HepG2 (cell line): ENCODE measurements around the gene NME4. TPM values are rescaled to one million over a fixed set of nuclear protein-coding genes. Genes with fewer than 3 reads are reported as not detected.

Experiments used
- ATAD3A ChIP-seq: sonication (generic); formaldehyde crosslinking; IDR thresholded peaks from 2 replicates; pipeline ENCODE4 v1.4.0; 2020; ENCODE audit warnings: missing genetic modification reagents
- BHLHE40 ChIP-seq: IDR thresholded peaks from 2 replicates; pipeline ENCODE4 v1.6.1; 2011; ENCODE audit warnings: low read length, improper control_type of control experiment
- MEF2D ChIP-seq: sonication (generic); formaldehyde crosslinking; IDR thresholded peaks from 2 replicates; pipeline ENCODE4 v1.5.1; 2020; ENCODE audit warnings: mild to moderate bottlenecking, missing genetic modification reagents
- MIER2 ChIP-seq: IDR thresholded peaks from 2 replicates; pipeline ENCODE4 v1.6.1; 2016; ENCODE audit warnings: missing biosample characterization, missing genetic modification reagents
- NFYB ChIP-seq: sonication (generic); formaldehyde crosslinking; IDR thresholded peaks from 2 replicates; pipeline ENCODE4 v1.4.0; 2020; ENCODE audit warnings: missing genetic modification reagents
- UBTF ChIP-seq: sonication (generic); formaldehyde crosslinking; IDR thresholded peaks from 2 replicates; pipeline ENCODE4 v1.4.0; 2020; ENCODE audit warnings: mild to moderate bottlenecking, missing genetic modification reagents
- ZC3H13 ChIP-seq: sonication (generic); formaldehyde crosslinking; IDR thresholded peaks from 2 replicates; pipeline ENCODE4 v1.8.1; 2023; ENCODE audit warnings: mild to moderate bottlenecking, missing genetic modification reagents, moderate library complexity
- ZFP41 ChIP-seq: sonication (generic); formaldehyde crosslinking; IDR thresholded peaks from 2 replicates; pipeline ENCODE4 v1.4.0; 2020; ENCODE audit warnings: mild to moderate bottlenecking, missing genetic modification reagents, borderline replicate concordance
- polyA plus RNA-seq, 8 experiments: library from polyadenylated mRNA; depleted of rRNA in 3 of 8; stranded (reverse) in 7 of 8; unstranded in 1 of 8; fragments of >200 nt; fragmentation: Illumina TruSeq in 4 of 8; extraction: Trizol in 4 of 8; gene quantifications; 2 replicates each; pipeline versions ENCODE4 v1.2.1 to v1.2.3, GENCODE V29; 2011 to 2016; ENCODE audit warnings: low read depth in 4 of 8, missing spikeins in 1 of 8, mixed read lengths in 1 of 8; ENCODE audit not compliant: insufficient read depth in 1 of 8
- total RNA-seq, 5 experiments: library from RNA; depleted of rRNA; stranded (reverse); fragments of >200 nt; fragmentation: Illumina TruSeq; extraction: Trizol; gene quantifications; 2 replicates each; pipeline ENCODE4 v1.2.3, GENCODE V29; 2016; ENCODE audit warnings: low read depth in 1 of 5
- TF ChIP-seq, protein P1 (sequence below), 2 experiments: fragments of 450-650 bp in 1 of 2; sonication (generic) in 1 of 2; formaldehyde crosslinking in 1 of 2; IDR thresholded peaks; 2 replicates each; pipeline versions ENCODE4 v1.6.1 to v1.8.0; 2016 to 2022; ENCODE audit warnings: antibody characterized with exemption in 1 of 2, mild to moderate bottlenecking in 1 of 2, missing genetic modification reagents in 1 of 2
- TF ChIP-seq, protein P2 (sequence below): sonication (generic); formaldehyde crosslinking; IDR thresholded peaks from 2 replicates; pipeline ENCODE4 v1.5.1; 2020; ENCODE audit warnings: missing genetic modification reagents, mild to moderate bottlenecking, borderline replicate concordance
- TF ChIP-seq, protein P3 (sequence below): sonication (generic); formaldehyde crosslinking; IDR thresholded peaks from 2 replicates; pipeline ENCODE4 v1.4.0; 2020; ENCODE audit warnings: low read depth, missing genetic modification reagents

The NME4 gene
- total and polyA plus RNA-seq, 2 of the 13 experiments (the other 11 are each of a cell fraction or from before 2014, with no cell fraction given): 121 to 263 TPM

DNA sequence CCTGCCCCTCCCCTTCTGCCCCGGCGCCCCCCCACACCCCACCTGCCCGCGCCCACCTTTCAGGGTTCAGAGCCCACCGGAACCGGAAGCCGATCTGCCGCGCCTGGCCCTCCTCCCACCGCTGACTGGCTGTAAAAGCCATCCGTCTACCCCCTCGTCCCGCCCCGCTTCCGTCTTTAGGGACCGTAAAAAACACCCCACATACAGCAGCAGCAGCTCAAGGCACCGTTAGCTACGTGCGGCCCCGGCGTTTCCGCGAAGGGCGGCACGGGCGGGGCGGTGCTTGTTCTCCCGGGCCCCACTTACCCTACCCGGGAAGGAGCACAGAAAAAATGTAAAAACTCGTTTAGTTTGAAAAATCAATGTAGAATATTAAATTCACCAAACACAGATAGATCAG is 26.6 kb upstream of the NME4 start, which contains the start of gene MRPL28 (continued):
- TF ChIP-seq, protein P1, sequence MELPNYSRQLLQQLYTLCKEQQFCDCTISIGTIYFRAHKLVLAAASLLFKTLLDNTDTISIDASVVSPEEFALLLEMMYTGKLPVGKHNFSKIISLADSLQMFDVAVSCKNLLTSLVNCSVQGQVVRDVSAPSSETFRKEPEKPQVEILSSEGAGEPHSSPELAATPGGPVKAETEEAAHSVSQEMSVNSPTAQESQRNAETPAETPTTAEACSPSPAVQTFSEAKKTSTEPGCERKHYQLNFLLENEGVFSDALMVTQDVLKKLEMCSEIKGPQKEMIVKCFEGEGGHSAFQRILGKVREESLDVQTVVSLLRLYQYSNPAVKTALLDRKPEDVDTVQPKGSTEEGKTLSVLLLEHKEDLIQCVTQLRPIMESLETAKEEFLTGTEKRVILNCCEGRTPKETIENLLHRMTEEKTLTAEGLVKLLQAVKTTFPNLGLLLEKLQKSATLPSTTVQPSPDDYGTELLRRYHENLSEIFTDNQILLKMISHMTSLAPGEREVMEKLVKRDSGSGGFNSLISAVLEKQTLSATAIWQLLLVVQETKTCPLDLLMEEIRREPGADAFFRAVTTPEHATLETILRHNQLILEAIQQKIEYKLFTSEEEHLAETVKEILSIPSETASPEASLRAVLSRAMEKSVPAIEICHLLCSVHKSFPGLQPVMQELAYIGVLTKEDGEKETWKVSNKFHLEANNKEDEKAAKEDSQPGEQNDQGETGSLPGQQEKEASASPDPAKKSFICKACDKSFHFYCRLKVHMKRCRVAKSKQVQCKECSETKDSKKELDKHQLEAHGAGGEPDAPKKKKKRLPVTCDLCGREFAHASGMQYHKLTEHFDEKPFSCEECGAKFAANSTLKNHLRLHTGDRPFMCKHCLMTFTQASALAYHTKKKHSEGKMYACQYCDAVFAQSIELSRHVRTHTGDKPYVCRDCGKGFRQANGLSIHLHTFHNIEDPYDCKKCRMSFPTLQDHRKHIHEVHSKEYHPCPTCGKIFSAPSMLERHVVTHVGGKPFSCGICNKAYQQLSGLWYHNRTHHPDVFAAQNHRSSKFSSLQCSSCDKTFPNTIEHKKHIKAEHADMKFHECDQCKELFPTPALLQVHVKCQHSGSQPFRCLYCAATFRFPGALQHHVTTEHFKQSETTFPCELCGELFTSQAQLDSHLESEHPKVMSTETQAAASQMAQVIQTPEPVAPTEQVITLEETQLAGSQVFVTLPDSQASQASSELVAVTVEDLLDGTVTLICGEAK (IDR thresholded peaks at IDR 0.05): peak; percentile 76
- TF ChIP-seq, protein P1 (CRISPR knock-in tag; IDR thresholded peaks at IDR 0.05): no peak
- TF ChIP-seq MEF2D (CRISPR knock-in tag) (0 out of 2 replicates have a peak, but pooled peaks have one; percentile 12), BHLHE40 (peak; percentile 83), UBTF (CRISPR knock-in tag) (0 out of 2 replicates have a peak, but pooled peaks have one; percentile 30), ATAD3A (CRISPR knock-in tag) (no peak), NFYB (CRISPR knock-in tag) (peak; percentile 91), MIER2 (CRISPR knock-in tag) (peak; percentile 30; the same call in 1 of the 2 replicates), ZFP41 (CRISPR knock-in tag) (no peak), ZC3H13 (CRISPR knock-in tag) (peak; percentile 37)
- TF ChIP-seq, protein P2, sequence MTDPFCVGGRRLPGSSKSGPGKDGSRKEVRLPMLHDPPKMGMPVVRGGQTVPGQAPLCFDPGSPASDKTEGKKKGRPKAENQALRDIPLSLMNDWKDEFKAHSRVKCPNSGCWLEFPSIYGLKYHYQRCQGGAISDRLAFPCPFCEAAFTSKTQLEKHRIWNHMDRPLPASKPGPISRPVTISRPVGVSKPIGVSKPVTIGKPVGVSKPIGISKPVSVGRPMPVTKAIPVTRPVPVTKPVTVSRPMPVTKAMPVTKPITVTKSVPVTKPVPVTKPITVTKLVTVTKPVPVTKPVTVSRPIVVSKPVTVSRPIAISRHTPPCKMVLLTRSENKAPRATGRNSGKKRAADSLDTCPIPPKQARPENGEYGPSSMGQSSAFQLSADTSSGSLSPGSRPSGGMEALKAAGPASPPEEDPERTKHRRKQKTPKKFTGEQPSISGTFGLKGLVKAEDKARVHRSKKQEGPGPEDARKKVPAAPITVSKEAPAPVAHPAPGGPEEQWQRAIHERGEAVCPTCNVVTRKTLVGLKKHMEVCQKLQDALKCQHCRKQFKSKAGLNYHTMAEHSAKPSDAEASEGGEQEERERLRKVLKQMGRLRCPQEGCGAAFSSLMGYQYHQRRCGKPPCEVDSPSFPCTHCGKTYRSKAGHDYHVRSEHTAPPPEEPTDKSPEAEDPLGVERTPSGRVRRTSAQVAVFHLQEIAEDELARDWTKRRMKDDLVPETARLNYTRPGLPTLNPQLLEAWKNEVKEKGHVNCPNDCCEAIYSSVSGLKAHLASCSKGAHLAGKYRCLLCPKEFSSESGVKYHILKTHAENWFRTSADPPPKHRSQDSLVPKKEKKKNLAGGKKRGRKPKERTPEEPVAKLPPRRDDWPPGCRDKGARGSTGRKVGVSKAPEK (CRISPR knock-in tag): no peak
- TF ChIP-seq, protein P3, sequence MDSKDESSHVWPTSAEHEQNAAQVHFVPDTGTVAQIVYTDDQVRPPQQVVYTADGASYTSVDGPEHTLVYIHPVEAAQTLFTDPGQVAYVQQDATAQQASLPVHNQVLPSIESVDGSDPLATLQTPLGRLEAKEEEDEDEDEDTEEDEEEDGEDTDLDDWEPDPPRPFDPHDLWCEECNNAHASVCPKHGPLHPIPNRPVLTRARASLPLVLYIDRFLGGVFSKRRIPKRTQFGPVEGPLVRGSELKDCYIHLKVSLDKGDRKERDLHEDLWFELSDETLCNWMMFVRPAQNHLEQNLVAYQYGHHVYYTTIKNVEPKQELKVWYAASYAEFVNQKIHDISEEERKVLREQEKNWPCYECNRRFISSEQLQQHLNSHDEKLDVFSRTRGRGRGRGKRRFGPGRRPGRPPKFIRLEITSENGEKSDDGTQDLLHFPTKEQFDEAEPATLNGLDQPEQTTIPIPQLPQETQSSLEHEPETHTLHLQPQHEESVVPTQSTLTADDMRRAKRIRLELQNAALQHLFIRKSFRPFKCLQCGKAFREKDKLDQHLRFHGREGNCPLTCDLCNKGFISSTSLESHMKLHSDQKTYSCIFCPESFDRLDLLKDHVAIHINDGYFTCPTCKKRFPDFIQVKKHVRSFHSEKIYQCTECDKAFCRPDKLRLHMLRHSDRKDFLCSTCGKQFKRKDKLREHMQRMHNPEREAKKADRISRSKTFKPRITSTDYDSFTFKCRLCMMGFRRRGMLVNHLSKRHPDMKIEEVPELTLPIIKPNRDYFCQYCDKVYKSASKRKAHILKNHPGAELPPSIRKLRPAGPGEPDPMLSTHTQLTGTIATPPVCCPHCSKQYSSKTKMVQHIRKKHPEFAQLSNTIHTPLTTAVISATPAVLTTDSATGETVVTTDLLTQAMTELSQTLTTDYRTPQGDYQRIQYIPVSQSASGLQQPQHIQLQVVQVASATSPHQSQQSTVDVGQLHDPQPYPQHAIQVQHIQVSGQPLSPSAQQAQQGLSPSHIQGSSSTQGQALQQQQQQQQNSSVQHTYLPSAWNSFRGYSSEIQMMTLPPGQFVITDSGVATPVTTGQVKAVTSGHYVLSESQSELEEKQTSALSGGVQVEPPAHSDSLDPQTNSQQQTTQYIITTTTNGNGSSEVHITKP (CRISPR knock-in tag): no peak
